ENCODE measurements around the gene OBSCN. TPM values are rescaled to one million over a fixed set of nuclear protein-coding genes. Genes with fewer than 3 reads are reported as not detected.

Gene OBSCN
- total RNA-seq, 1 experiment from 2014 or later, result 10.5 TPM

- intact Hi-C loops (cut with micrococcal nuclease; ENCODE audit: unreplicated experiment) (no loop called here), in situ Hi-C loops (cut with HindIII; ENCODE audit: low pct_unique_long_range_greater_than_20kb, low sequenced_read_pairs) (no loop called here)
- H3K4me1 ChIP-seq (ENCODE audit: control insufficient read depth, insufficient read depth, low read length), result peaks cover 14% of the 10 kb centered on the region
- ChIA-PET POLR2A (no interaction called here), CTCF (interaction anchor here (0.6 kb wide), 1 partner anchor 97 kb away, joined by 3 read pairs; no protein-coding TSS in a partner anchor)
- no peaks in the 10 kb centered on the region for H3K36me3 ChIP-seq (ENCODE audit: control insufficient read depth, insufficient read depth, low read length)
- H3K27me3 ChIP-seq (ENCODE audit: control insufficient read depth, insufficient read depth, low read length), result no peaks in the 10 kb centered on the region
- no peak overlapping the region for H3K4me3 ChIP-seq (ENCODE audit: low read depth in 2 of 2, low read length in 2 of 2)
- no TSS peak for BruUV-seq (replicated peaks)
- no peaks in the 10 kb centered on the region for H3K9me3 ChIP-seq (ENCODE audit: control insufficient read depth, insufficient read depth, low read depth, low read length)
- no peak for TF ChIP-seq POLR2AphosphoS5 (IDR thresholded peaks at IDR 0.05; ENCODE audit: low read depth, low read length)
- TF ChIP-seq REST (IDR thresholded peaks at IDR 0.05; ENCODE audit: insufficient read depth in 1 of 2, low read depth in 2 of 2, low read length in 1 of 2), result no peak
- no peak for TF ChIP-seq SIN3A (IDR thresholded peaks at IDR 0.05; ENCODE audit: borderline replicate concordance, insufficient read depth, low read depth, low read length)
- no peak for TF ChIP-seq TCF7L2 (IDR thresholded peaks at IDR 0.05; ENCODE audit: low read depth, low read length)
- no peak for TF ChIP-seq CTCF (IDR thresholded peaks at IDR 0.05)
- ATAC-seq (no peak; the same call in 1 of the 2 replicates), DNase-seq (ENCODE audit: low read depth, low spot score) (no peak)
- no peak overlapping the region for H3K27ac ChIP-seq (ENCODE audit: low read length)
Measured at GRCh38 chr1:228367798-228368791, 160.3 kb downstream of the OBSCN start.

GRCh38 chr1:228368801-228369607, 161.2 kb downstream of the OBSCN start:
- CTCF ChIA-PET, result no interaction called here
- no peak for DNase-seq (ENCODE audit: low read depth, low spot score)
- Histone ChIP-seq H3K4me3 (ENCODE audit: low read depth in 2 of 2, low read length in 2 of 2) (no peak overlapping the region), H3K9me3 (ENCODE audit: control insufficient read depth, insufficient read depth, low read depth, low read length) (no peaks in the 10 kb centered on the region), H3K4me1 (ENCODE audit: control insufficient read depth, insufficient read depth, low read length) (peaks cover 14% of the 10 kb centered on the region), H3K27me3 (ENCODE audit: control insufficient read depth, insufficient read depth, low read length) (no peaks in the 10 kb centered on the region), H3K27ac (ENCODE audit: low read length) (no peak overlapping the region), H3K36me3 (ENCODE audit: control insufficient read depth, insufficient read depth, low read length) (no peaks in the 10 kb centered on the region)
- in situ Hi-C loops (cut with HindIII; ENCODE audit: low pct_unique_long_range_greater_than_20kb, low sequenced_read_pairs), result no loop called here
- intact Hi-C loops (cut with micrococcal nuclease; ENCODE audit: unreplicated experiment), result no loop called here
- no peak for TF ChIP-seq SIN3A (IDR thresholded peaks at IDR 0.05; ENCODE audit: borderline replicate concordance, insufficient read depth, low read depth, low read length)
- TF ChIP-seq CTCF (IDR thresholded peaks at IDR 0.05), result no peak
- TF ChIP-seq REST (IDR thresholded peaks at IDR 0.05; ENCODE audit: insufficient read depth in 1 of 2, low read depth in 2 of 2, low read length in 1 of 2), result no peak
- TF ChIP-seq TCF7L2 (IDR thresholded peaks at IDR 0.05; ENCODE audit: low read depth, low read length), result no peak
- no peak for TF ChIP-seq POLR2AphosphoS5 (IDR thresholded peaks at IDR 0.05; ENCODE audit: low read depth, low read length)
- POLR2A ChIA-PET, result no interaction called here
- ATAC-seq, result no peak; the same call in 1 of the 2 replicates
- no TSS peak for BruUV-seq (replicated peaks)
